Endothelial cell (in vitro differentiated cells): ENCODE results near the gene GET4. TPM values are rescaled to one million over a fixed set of nuclear protein-coding genes. Genes with fewer than 3 reads are reported as not detected.

Experiments used
- DNase-seq: peaks from one replicate; pipeline ENCODE4 v3.0.0; 2021; ENCODE audit warnings: low spot score
- H3K27ac Mint-ChIP-seq: one replicate; pipeline ENCODE4 v1.8.0; 2021; ENCODE audit warnings: mixed read lengths, inconsistent platforms; ENCODE audit not compliant: unreplicated experiment
- H3K27me3 Mint-ChIP-seq: one replicate; pipeline ENCODE4 v1.8.0; 2021; ENCODE audit warnings: mild to moderate bottlenecking, moderate library complexity, mixed read lengths, inconsistent platforms; ENCODE audit not compliant: unreplicated experiment
- H3K36me3 Mint-ChIP-seq: one replicate; pipeline ENCODE4 v1.8.0; 2021; ENCODE audit warnings: mild to moderate bottlenecking, low read depth, mixed read lengths, inconsistent platforms; ENCODE audit not compliant: unreplicated experiment
- H3K4me1 Mint-ChIP-seq: one replicate; pipeline ENCODE4 v1.8.0; 2021; ENCODE audit warnings: mild to moderate bottlenecking, mixed read lengths, inconsistent platforms; ENCODE audit not compliant: unreplicated experiment
- H3K4me3 Mint-ChIP-seq: one replicate; pipeline ENCODE4 v1.8.0; 2021; ENCODE audit warnings: mild to moderate bottlenecking, mixed read lengths, inconsistent platforms; ENCODE audit not compliant: unreplicated experiment
- H3K9me3 Mint-ChIP-seq: one replicate; pipeline ENCODE4 v1.8.0; 2021; ENCODE audit warnings: mixed read lengths, inconsistent platforms; ENCODE audit not compliant: unreplicated experiment
- total RNA-seq: library from RNA; stranded (reverse); fragmentation: NEBNext Ultra II Directional; extraction: Animal tissue kit (Norgen Biotek cat#: 25700); gene quantifications from one replicate; pipeline ENCODE4 v1.2.1, GENCODE V29; 2021; ENCODE audit not compliant: unreplicated experiment
- TF ChIP-seq, protein P1 (sequence below): fragments of 200-600 bp; sonication (generic); IDR thresholded peaks from one replicate; pipeline ENCODE4 v1.5.0; 2021; ENCODE audit warnings: antibody characterized with exemption; ENCODE audit not compliant: unreplicated experiment

Gene GET4
- total RNA-seq, 1 donor from 2014 or later = 61.3 TPM

DNA sequence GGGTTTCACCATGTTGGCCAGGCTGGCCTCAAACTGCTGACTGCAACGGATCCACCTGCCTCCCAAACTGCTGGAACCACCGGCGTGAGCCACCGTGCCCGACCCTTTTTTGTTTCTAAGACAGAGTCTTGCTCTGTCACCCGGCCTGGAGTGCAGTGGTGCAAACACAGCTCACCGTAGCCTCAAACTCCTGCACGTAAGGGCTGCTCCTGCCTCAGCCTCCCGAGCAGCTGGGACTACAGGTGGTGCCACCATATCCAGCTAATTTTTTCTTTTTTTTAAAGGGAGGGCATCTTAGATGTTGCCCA is 41.7 kb downstream of the GET4 start:
- Mint-ChIP-seq H3K36me3 (no peaks in the 10 kb centered on the region), H3K27me3 (peaks cover 11% of the 10 kb centered on the region), H3K4me1 (no peaks in the 10 kb centered on the region), H3K9me3 (no peaks in the 10 kb centered on the region), H3K27ac (no peak overlapping the region), H3K4me3 (no peak overlapping the region)
- TF ChIP-seq, protein P1, sequence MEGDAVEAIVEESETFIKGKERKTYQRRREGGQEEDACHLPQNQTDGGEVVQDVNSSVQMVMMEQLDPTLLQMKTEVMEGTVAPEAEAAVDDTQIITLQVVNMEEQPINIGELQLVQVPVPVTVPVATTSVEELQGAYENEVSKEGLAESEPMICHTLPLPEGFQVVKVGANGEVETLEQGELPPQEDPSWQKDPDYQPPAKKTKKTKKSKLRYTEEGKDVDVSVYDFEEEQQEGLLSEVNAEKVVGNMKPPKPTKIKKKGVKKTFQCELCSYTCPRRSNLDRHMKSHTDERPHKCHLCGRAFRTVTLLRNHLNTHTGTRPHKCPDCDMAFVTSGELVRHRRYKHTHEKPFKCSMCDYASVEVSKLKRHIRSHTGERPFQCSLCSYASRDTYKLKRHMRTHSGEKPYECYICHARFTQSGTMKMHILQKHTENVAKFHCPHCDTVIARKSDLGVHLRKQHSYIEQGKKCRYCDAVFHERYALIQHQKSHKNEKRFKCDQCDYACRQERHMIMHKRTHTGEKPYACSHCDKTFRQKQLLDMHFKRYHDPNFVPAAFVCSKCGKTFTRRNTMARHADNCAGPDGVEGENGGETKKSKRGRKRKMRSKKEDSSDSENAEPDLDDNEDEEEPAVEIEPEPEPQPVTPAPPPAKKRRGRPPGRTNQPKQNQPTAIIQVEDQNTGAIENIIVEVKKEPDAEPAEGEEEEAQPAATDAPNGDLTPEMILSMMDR = no peak
- DNase-seq = no peak

DNA sequence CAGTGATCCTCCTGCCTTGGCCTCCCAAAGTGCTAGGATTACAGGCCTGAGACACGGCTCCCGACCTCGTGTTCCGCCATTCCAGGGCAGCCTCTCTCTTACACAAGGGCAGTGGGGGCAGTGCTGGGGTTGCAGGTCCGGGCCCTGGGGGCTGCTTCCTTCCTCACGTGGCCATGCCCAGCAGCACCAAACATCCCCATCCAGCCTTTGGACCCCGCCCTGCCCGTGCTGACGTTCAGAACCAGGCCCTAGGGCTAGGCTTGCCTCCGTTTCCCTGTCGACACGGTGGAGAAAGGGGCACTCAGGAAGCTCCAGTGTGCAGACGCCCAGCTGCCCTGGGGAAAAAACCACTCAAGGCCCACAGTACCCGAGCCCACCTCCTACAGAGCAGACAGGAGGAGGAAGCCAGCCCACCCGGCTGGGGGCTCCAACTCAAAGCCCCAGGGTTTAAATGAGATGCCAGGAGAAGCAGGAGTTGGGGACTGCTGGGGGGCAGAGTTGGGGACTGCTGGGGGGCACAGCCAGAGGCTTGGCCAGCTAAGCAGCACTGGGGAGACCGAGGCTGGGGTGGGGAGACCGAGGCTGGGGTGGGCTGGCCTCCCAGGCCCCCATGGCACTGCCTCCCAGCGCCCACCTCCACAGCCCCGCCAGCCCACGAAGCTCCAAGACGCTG is 42.2 kb downstream of the GET4 start:
- H3K27ac Mint-ChIP-seq = no peak overlapping the region
- peaks cover 11% of the 10 kb centered on the region for H3K27me3 Mint-ChIP-seq
- no peaks in the 10 kb centered on the region for H3K4me1 Mint-ChIP-seq
- H3K4me3 Mint-ChIP-seq = no peak overlapping the region
- TF ChIP-seq, protein P1 = no peak
- no peaks in the 10 kb centered on the region for H3K36me3 Mint-ChIP-seq
- no peak for DNase-seq
- no peaks in the 10 kb centered on the region for H3K9me3 Mint-ChIP-seq

DNA sequence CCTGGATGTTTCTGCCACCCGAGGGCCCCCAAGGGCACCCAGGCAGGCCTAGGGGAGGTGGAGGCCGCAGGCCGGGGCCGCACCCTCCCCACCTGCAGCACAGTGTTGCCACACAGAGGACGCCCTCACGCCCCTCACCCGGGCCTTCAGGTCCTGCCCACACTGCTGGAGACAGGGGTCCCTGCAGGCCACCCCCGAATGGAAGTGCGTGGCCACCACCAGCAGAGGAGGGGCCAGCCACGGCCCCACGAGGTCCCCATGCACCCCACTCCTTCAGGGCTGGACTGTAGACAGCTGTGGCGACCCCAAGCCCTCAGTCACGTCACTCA is 42.7 kb downstream of the GET4 start:
- no peak overlapping the region for H3K27ac Mint-ChIP-seq
- peaks cover 11% of the 10 kb centered on the region for H3K27me3 Mint-ChIP-seq
- no peak overlapping the region for H3K4me3 Mint-ChIP-seq
- no peaks in the 10 kb centered on the region for H3K9me3 Mint-ChIP-seq
- no peaks in the 10 kb centered on the region for H3K36me3 Mint-ChIP-seq
- no peaks in the 10 kb centered on the region for H3K4me1 Mint-ChIP-seq
- TF ChIP-seq, protein P1 = no peak
- no peak for DNase-seq

DNA sequence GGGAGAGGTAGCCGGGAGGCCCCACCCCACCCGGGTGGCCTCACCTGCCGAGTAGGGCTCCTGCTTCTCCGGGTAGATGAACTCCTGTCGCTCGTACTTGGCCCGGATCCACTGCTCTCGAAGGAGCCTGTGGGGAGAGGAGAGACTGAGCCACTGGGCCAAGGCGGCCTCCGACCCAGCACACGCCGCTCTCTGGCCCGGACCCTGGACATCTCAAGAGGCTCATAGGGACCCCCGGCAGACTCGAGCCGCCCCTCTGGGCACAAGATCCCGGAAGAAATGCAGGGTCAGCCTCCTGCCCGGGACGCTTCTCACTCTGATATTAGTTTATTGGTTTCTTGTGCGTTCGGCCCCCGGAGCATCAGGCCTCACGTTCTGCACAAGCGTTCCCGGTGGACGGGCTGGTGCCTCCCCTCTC is 43.6 kb downstream of the GET4 start:
- TF ChIP-seq, protein P1 = no peak
- Mint-ChIP-seq H3K36me3 (no peaks in the 10 kb centered on the region), H3K4me3 (no peak overlapping the region), H3K9me3 (no peaks in the 10 kb centered on the region), H3K27ac (no peak overlapping the region), H3K27me3 (peaks cover 11% of the 10 kb centered on the region), H3K4me1 (no peaks in the 10 kb centered on the region)
- no peak for DNase-seq

DNA sequence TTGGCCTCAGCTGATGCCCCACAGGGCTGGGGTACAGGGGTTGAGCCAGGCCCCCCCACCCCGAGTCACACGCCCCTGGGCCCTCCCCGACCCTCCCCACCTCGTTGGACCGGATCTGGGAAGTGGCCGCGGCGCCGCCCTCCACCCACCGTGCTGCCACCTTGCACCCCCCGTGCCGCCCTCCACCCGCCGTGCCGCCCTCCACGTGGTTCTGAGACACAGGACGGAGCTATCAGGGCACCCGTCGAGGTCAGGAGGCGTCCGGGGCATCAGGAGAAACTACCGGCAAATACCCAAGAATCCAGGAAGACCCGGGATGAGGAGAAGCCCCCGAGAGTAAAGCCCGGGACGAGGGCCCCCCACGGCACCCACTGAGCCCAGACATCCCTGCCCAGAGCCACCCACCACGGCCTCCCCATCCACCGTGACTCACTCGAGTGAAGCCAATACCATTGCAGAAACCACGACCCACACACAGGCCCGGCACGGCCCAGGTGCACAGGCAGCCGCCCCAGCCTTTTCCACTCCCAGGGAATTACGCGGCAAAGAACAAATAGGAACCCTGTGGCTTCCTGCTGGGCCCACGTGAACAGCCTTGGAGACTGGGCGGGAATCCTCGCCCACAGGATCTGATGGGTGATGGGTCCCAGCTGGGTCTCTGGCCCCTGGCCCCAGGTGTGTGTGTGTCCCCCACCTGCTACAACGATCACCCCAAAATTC is 44.2 kb downstream of the GET4 start:
- Mint-ChIP-seq H3K4me1 (no peaks in the 10 kb centered on the region), H3K27ac (no peak overlapping the region)
- TF ChIP-seq, protein P1 = no peak

More for the DNA sequence above, 44.2 kb downstream of the GET4 start:
- Mint-ChIP-seq H3K9me3 (no peaks in the 10 kb centered on the region), H3K27me3 (peaks cover 8% of the 10 kb centered on the region), H3K4me3 (no peak overlapping the region), H3K36me3 (no peaks in the 10 kb centered on the region)
- no peak for DNase-seq
